ENCODE data around the gene BAK1. TPM values are rescaled to one million over a fixed set of nuclear protein-coding genes. Genes with fewer than 3 reads are reported as not detected.

BAK1 gene
- 39.6 to 42.9 TPM (median 41.0 TPM) in 5 replicates for total RNA-seq (2022; extraction: Qiagen RNA extraction)

DNA sequence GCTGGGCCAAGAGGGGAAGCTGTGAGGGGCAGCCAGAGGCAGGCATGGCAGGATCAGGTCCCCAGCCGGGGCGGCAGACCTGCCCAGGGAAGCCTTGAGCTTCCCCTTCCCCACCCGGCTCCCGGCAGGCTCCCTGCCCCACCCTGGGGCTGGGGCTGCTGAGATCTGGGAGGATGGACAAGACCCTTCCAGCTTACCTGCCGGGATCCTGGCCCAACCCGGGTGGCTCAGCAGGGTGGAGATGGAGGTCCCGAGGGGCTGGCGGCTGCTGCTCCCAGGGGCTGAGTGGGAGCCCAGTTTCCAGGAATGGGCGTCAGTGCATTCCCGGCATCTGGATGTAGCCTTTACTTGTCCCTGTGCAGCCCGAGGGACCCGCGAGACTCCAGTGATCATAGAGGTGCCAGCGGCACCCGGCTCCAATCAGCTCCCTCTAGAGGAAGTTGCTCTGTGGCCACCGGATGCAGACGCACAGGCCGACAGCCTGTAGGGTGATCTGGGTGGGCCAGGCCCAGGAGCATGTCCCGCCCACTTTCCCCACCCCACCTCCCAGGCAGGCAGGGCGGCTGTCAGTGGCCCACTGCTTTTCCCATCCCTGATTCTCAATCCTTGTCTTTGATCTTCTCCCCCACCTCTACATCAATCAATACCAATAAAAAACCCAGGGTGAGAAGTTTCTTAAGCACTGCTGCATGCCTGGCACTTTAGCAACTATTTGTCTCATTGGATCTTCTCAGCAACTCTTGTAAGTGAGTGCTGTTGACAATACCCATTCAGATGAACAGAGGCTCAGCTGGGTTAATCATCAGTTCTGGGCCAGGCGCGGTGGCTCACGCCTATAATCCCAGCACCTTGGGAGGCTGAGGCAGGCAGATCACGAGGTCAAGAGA, at the start of gene BAK1:
TSS of gene BAK1 (minus strand) at position 449 of the 887 bp plus-strand sequence. CDS start 2,672 bp downstream, outside the sequence.

DNA sequence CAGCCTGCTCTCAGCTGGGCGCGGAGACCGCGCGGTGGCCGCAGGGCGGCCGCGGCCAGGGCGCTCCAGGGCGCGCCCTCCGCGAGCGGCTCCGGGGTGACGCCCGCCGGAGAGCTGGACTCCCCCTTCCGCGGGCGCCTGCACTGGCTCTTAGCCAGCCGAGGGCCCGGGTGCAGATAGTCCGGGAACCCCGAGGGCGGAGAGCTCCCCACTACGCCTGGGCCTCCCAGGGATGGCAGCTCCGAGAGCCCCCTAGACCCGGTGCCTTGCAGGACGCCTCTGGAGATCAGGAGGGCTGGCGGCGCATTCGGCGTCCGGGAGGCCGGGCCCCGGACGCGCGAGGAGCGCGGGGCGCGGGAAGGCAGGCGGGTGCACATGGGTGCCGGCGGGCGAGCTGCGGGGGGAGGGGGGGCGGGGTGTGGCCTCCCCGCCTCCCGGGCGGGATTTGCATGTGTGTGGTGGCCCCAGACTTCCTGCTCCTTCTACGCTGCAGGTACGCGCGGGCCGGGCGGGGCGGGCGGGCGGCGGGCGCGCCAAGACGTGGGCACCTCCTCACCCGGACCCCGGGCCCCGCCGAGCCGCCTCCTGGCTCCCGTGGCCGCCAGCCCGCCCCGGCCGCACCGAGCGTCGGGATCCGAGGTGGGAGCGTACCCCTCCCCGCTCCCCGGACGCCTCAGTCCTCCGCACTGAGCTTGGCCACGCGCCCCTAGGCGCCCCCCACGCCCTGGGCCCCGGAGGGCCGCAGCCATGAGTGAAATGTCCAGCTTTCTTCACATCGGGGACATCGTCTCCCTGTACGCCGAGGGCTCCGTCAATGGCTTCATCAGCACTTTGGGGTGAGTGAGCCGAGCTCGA, 41.0 kb upstream of the BAK1 start, which contains the start of gene ITPR3:
TSS of gene ITPR3 (plus strand) at position 467 of the 855 bp plus-strand sequence. CDS start at position 748, 281 bp downstream.

Other genes with a start within 250 kb of the BAK1 start
- 35.6 to 45.1 TPM (median 44.0 TPM) in 5 replicates for gene KIFC1, start 188.5 kb downstream of the BAK1 start, total RNA-seq (2022; extraction: Qiagen RNA extraction)
- gene PHF1, start 169.3 kb downstream of the BAK1 start, total RNA-seq (2022; extraction: Qiagen RNA extraction), result 10.9 to 17.3 TPM (median 15.4 TPM) in 5 replicates
- 167 to 223 TPM (median 192 TPM) in 5 replicates for gene CUTA, start 162.2 kb downstream of the BAK1 start, total RNA-seq (2022; extraction: Qiagen RNA extraction)
- gene SYNGAP1, start 160.2 kb downstream of the BAK1 start, total RNA-seq (2022; extraction: Qiagen RNA extraction), result 2.4 to 9.2 TPM (median 4.1 TPM) in 5 replicates
- 10.7 to 12.4 TPM (median 12.1 TPM) in 5 replicates for gene ZBTB9, start 125.7 kb downstream of the BAK1 start, total RNA-seq (2022; extraction: Qiagen RNA extraction)
- 28.4 to 59.0 TPM (median 51.0 TPM) in 5 replicates for gene ITPR3, start 41.0 kb upstream of the BAK1 start, total RNA-seq (2022; extraction: Qiagen RNA extraction)
- 74.7 to 90.0 TPM (median 80.0 TPM) in 5 replicates for gene UQCC2, start 131.4 kb upstream of the BAK1 start, total RNA-seq (2022; extraction: Qiagen RNA extraction)
- gene IP6K3, start 166.6 kb upstream of the BAK1 start, total RNA-seq (2022; extraction: Qiagen RNA extraction), result 1.7 to 2.4 TPM (median 2.0 TPM) in 5 replicates
- gene LEMD2, start 208.9 kb upstream of the BAK1 start, total RNA-seq (2022; extraction: Qiagen RNA extraction), result 34.6 to 42.8 TPM (median 41.0 TPM) in 5 replicates
- gene MLN, start 223.7 kb upstream of the BAK1 start, total RNA-seq (2022; extraction: Qiagen RNA extraction), result not detected in 5 replicates

Data from A549 treated with dexamethasone at 1 μM for 4 hours (cell line).